IPS-NIHi11 (cell line): Measurements from ENCODE around the gene GOLGA3.

Source experiments
- DNase-seq: peaks from one replicate; pipeline ENCODE4 v3.0.0; 2012; ENCODE audit warnings: mixed read lengths, low spot score

GOLGA3 gene

DNA sequence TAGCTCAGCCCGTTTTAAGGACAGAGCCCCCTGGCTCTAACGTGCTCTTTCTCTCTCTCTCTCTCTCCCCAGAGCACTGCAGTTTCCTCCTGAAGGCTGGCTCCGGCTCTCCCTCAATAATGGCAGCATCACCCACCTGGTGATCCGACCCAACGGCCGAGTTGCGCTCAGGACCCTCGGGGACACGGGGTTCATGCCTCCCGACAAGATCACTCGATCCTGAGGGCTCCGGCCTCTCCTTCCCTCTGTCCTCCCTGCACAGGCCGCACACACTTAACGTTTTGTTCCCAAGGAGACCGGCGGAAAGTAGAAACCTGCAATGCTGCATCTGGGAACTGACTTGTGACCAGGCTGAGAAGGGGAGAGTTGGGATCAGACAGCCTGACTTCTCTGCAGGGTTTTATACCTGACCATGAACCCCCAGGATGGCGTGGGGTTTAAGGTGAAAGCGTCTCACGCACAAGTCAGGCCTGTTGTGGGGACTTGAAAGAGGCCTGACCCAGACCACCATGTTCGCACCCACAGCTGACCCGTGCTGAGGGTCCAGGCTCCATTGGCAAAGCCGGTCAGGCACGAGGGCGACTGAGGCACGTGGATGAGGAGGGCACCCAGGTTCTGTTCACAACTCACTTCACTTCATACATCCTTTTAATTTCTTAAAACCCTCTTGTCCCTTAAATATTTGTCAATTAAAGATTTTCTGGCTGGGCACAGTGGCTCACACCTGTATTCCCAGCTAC is 107.9 kb downstream of the GOLGA3 start:
- no peak for DNase-seq

DNA sequence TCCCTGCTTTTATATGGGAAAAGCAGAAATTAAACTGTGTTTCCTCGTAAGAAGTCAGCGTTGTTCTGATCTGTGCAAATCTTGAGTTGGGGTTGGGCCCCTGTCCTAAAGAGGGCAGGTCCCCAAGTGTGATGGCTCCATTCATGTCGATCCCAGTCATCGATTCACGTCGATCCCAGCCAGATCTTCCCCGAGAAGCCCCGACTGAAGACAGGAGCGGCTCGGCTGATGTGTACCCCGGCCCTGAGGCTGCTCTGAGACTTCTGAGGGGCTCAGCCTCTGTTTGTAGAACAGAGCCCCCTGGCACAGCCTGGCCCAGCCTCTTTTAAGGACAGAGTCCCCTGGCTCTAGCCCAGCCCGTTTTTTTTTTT is 108.7 kb downstream of the GOLGA3 start:
- DNase-seq, result no peak

DNA sequence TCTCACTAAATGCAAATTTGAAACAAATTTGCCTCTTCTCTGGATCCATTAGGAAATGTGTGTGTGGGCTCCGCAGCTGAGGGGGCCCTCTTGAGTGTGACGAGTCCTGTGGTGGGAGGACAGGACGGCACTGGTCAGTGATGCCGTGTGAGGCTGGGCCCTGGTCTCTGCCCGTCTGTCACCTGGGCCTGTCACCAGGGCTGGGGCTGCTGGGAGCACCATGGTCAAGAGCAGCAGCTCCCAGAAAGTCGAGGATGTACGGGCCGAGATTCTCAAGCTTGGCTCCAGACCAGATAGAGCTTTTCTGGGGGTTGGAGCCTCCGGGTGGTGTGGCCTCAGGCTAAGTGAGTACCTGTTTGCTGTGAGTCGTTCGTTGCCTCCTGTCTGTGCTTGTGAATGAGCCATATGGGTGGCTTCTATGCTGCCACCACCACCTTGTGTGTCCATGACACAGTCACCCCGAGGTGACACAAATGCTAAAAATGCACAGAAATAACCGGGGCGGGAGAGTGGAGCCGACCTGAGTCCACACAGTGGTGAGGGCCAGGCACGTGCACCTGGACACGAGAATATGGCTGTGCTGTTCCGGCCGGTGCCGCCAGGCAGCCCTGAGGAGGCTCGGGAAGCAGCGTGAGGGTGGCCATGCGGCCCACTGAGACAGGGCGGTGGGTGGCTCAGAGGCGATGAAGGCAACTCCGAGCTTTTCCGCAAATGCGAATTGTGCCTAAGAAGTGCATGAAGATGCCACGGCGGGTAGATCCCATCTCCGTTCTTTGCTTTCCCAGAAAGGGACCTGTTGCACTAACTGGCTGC is 109.3 kb downstream of the GOLGA3 start:
- no peak for DNase-seq
